Smooth muscle cell (in vitro differentiated cells): ENCODE data around the gene OR2T12. TPM values are rescaled to one million over a fixed set of nuclear protein-coding genes. Genes with fewer than 3 reads are reported as not detected.

Experiments used
- DNase-seq: peaks from one replicate; lab custom pipeline; 2025; ENCODE audit not compliant: unreplicated experiment; lab: John Stamatoyannopoulos, UW
- H2AFZ ChIP-seq: fragments of 200-600 bp; sonication (generic); 2 replicates; pipeline ENCODE4 v1.6.0; 2016; ENCODE audit warnings: antibody characterized with exemption, low read depth, mild to moderate bottlenecking
- H3F3A ChIP-seq: fragments of 200-600 bp; sonication (generic); 2 replicates; pipeline ENCODE4 v1.6.0; 2017; ENCODE audit warnings: antibody characterized with exemption, low read depth
- H3K27ac ChIP-seq: fragments of 200-600 bp; sonication (generic); 2 replicates; pipeline ENCODE4 v1.5.1; 2016; ENCODE audit warnings: low read depth, mild to moderate bottlenecking
- H3K27me3 ChIP-seq: fragments of 200-600 bp; sonication (generic); 2 replicates; pipeline ENCODE4 v1.6.1; 2016; ENCODE audit warnings: low read depth, mild to moderate bottlenecking
- H3K36me3 ChIP-seq: fragments of 200-600 bp; sonication (generic); 2 replicates; pipeline ENCODE4 v1.5.1; 2016; ENCODE audit warnings: low read depth
- H3K4me1 ChIP-seq: fragments of 200-600 bp; sonication (generic); 2 replicates; pipeline ENCODE4 v1.5.1; 2016; ENCODE audit warnings: low read depth
- H3K4me2 ChIP-seq: fragments of 200-600 bp; sonication (generic); 2 replicates; pipeline ENCODE4 v1.6.0; 2016; ENCODE audit warnings: mild to moderate bottlenecking
- H3K4me3 ChIP-seq: fragments of 200-600 bp; sonication (generic); 2 replicates; pipeline ENCODE4 v1.5.1; 2016; ENCODE audit warnings: mild to moderate bottlenecking
- H3K79me2 ChIP-seq: fragments of 200-600 bp; sonication (generic); 2 replicates; pipeline ENCODE4 v1.6.0; 2016; ENCODE audit warnings: low read depth, mild to moderate bottlenecking
- H3K9ac ChIP-seq: fragments of 200-600 bp; sonication (generic); 2 replicates; pipeline ENCODE4 v1.6.0; 2016; ENCODE audit warnings: low read depth
- H3K9me3 ChIP-seq: fragments of 200-600 bp; sonication (generic); replicated peaks from 2 replicates; pipeline ENCODE4 v1.5.1; 2016; ENCODE audit warnings: low read depth
- H4K20me1 ChIP-seq: fragments of 200-600 bp; sonication (generic); 2 replicates; pipeline ENCODE4 v1.6.0; 2016; ENCODE audit warnings: low read depth
- WGBS: methylation state at CpG from one replicate; pipeline ENCODE4 v1.1.7; 2016; ENCODE audit warnings: low lambda C conversion rate; 5-methylcytosine and 5-hydroxymethylcytosine counted together
- polyA plus RNA-seq: library from polyadenylated mRNA; unstranded; fragments of >200 nt; fragmentation: Nextera tagmentation; extraction: Ambion mirVana; gene quantifications from 2 replicates; pipeline ENCODE4 v1.2.1, GENCODE V29; 2016
- total RNA-seq: library from RNA; depleted of rRNA; stranded (reverse); fragments of >200 nt; gene quantifications from 2 replicates; pipeline ENCODE4 v1.2.3, GENCODE V29; 2014
- TF ChIP-seq, protein P1 (sequence below): fragments of 200-600 bp; sonication (generic); IDR thresholded peaks from 2 replicates; pipeline ENCODE4 v1.5.1; 2017; ENCODE audit warnings: borderline replicate concordance, mild to moderate bottlenecking, antibody characterized with exemption; ENCODE audit not compliant: insufficient read depth, poor library complexity, severe bottlenecking

OR2T12 gene, protein sequence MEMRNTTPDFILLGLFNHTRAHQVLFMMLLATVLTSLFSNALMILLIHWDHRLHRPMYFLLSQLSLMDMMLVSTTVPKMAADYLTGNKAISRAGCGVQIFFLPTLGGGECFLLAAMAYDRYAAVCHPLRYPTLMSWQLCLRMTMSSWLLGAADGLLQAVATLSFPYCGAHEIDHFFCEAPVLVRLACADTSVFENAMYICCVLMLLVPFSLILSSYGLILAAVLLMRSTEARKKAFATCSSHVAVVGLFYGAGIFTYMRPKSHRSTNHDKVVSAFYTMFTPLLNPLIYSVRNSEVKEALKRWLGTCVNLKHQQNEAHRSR
- not detected in 2 replicates for total RNA-seq
- not detected in 2 replicates for polyA plus RNA-seq

DNA sequence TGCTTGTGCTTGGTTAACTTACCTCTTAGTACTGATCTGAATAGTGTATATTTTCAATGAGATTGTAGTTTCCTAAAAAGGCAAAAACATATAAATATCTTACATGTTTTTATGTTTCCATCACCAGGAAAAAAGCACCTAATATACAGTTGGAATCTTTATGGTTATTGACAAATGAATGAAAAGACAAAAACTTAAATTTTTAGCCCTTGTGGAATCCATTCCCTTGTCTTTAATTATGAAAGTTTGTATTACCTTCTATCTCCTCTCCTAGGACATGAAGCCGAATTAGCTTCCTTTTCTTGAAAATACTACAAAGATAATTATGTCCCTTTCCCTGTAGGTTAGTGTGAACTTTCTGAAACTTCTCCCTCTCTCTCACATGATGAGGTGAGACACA is at the start of gene OR2T12:
OR2T12 (minus strand) TSS at position 101 of the 400 bp plus-strand sequence. CDS start 7,846 bp downstream, outside the sequence.
- Histone ChIP-seq H3K27ac (no peak within 1 kb of the TSS), H3K4me3 (no peak within 1 kb of the TSS), H3K4me2 (no peak within 1 kb of the TSS), H3K27me3 (no peaks in the 10 kb centered on the region), H3K4me1 (no peaks in the 10 kb centered on the region), H3K36me3 (no peaks in the 10 kb centered on the region), H3K9ac (no peak within 1 kb of the TSS), H3K79me2 (no peaks in the 10 kb centered on the region), H3K9me3 (no peaks in the 10 kb centered on the region), H4K20me1 (no peaks in the 10 kb centered on the region), H3F3A (no peaks in the 10 kb centered on the region), H2AFZ (no peak within 1 kb of the TSS)
- TF ChIP-seq, protein P1, sequence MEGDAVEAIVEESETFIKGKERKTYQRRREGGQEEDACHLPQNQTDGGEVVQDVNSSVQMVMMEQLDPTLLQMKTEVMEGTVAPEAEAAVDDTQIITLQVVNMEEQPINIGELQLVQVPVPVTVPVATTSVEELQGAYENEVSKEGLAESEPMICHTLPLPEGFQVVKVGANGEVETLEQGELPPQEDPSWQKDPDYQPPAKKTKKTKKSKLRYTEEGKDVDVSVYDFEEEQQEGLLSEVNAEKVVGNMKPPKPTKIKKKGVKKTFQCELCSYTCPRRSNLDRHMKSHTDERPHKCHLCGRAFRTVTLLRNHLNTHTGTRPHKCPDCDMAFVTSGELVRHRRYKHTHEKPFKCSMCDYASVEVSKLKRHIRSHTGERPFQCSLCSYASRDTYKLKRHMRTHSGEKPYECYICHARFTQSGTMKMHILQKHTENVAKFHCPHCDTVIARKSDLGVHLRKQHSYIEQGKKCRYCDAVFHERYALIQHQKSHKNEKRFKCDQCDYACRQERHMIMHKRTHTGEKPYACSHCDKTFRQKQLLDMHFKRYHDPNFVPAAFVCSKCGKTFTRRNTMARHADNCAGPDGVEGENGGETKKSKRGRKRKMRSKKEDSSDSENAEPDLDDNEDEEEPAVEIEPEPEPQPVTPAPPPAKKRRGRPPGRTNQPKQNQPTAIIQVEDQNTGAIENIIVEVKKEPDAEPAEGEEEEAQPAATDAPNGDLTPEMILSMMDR, result no peak
- DNase-seq, result no peak
- WGBS, result 77% methylated on average over 1 of the region's 1 CpG

DNA sequence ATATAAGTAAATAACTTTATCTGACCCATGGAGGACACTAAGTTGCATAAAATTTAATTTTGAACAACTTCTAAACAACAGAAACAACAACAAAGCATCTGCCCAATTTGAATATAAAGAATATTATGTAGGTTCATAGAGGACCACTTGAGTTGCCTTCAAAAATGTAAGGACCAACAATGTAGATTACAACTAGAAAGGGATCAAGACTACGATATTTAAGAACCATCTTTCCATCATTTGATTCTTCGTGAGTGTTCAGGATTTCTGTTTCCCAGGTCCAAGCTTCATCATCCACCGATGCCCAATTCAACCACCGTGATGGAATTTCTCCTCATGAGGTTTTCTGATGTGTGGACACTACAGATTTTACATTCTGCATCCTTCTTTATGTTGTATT is 45.3 kb upstream of the OR2T12 start, which contains the start of gene OR14C36:
OR14C36 (plus strand) TSS at position 301 of the 400 bp plus-strand sequence; CDS start at position 301, 0 bp downstream.
- H3K27me3 ChIP-seq, result no peaks in the 10 kb centered on the region
- WGBS, result 61% methylated on average over 4 of the region's 4 CpGs
- TF ChIP-seq, protein P1, result no peak
- H3F3A ChIP-seq, result no peaks in the 10 kb centered on the region
- H3K27ac ChIP-seq, result no peak within 1 kb of the TSS
- peaks cover 3% of the 10 kb centered on the region for H3K9me3 ChIP-seq
- H3K4me3 ChIP-seq, result no peak within 1 kb of the TSS
- no peaks in the 10 kb centered on the region for H3K79me2 ChIP-seq
- H3K36me3 ChIP-seq, result no peaks in the 10 kb centered on the region
- H3K4me1 ChIP-seq, result no peaks in the 10 kb centered on the region
- no peaks in the 10 kb centered on the region for H4K20me1 ChIP-seq
- H3K9ac ChIP-seq, result no peak within 1 kb of the TSS
- no peak for DNase-seq
- no peak within 1 kb of the TSS for H3K4me2 ChIP-seq
- no peak within 1 kb of the TSS for H2AFZ ChIP-seq

DNA sequence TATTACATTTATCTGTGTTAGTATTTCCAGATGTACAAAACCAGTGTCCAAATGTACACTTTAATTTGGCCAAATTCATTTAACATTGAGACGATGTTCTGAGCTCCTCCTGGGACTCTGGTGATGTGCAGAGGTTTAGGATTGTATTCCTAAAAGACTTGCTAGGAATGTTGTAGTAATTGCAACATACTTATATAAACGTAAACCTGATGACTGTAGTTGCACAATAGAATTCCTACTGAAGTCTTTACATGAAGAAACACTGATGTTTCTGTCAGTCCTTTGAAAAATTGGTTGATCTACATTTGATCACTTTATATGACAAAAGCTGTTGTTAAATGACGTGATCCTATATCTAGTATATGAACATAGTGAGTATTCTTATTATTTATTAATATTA is 40.2 kb upstream of the OR2T12 start:
- H3K4me2 ChIP-seq, result no peak overlapping the region
- H3F3A ChIP-seq, result no peaks in the 10 kb centered on the region
- H3K4me3 ChIP-seq, result no peak overlapping the region
- TF ChIP-seq, protein P1, result no peak
- H3K4me1 ChIP-seq, result no peaks in the 10 kb centered on the region
- no peak overlapping the region for H3K27ac ChIP-seq
- DNase-seq, result no peak
- H2AFZ ChIP-seq, result no peak overlapping the region
- H3K27me3 ChIP-seq, result no peaks in the 10 kb centered on the region
- H3K79me2 ChIP-seq, result no peaks in the 10 kb centered on the region
- no peak overlapping the region for H3K9ac ChIP-seq
- no peaks in the 10 kb centered on the region for H3K36me3 ChIP-seq
- WGBS, result 35% methylated on average over 3 of the region's 3 CpGs
- H4K20me1 ChIP-seq, result no peaks in the 10 kb centered on the region
- H3K9me3 ChIP-seq, result peaks cover 4% of the 10 kb centered on the region

DNA sequence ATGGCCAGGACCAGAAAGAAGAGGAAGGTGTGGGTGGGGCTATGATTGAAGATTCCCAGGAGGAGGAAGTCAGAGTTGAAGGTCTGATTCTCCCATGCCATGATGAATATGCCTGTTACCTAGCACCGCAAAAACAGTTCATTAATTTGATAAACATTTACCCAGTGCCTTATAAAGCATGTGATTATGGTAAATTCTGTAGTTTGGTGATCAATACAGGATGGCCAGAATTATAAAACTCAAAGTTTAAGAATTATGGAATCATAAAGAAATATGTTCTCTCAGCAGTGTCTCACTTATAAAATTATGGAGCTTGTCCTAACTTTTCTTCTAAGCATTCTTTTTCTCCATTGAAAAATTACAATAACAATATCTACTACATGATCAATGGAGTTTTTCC is 21.2 kb upstream of the OR2T12 start, which contains the start of gene OR2M7:
OR2M7 (minus strand) TSS at position 101 of the 400 bp plus-strand sequence; CDS start at position 101, 0 bp downstream.
- H3K4me3 ChIP-seq, result no peak within 1 kb of the TSS

More for the DNA sequence above, 21.2 kb upstream of the OR2T12 start, which contains the start of gene OR2M7:
- 76% methylated on average over 1 of the region's 1 CpG for WGBS
- H2AFZ ChIP-seq, result no peak within 1 kb of the TSS
- TF ChIP-seq, protein P1, result no peak
- peaks cover 5% of the 10 kb centered on the region for H3K9me3 ChIP-seq
- no peaks in the 10 kb centered on the region for H4K20me1 ChIP-seq
- H3K9ac ChIP-seq, result no peak within 1 kb of the TSS
- no peaks in the 10 kb centered on the region for H3K36me3 ChIP-seq
- H3K27me3 ChIP-seq, result no peaks in the 10 kb centered on the region
- no peak within 1 kb of the TSS for H3K4me2 ChIP-seq
- H3K79me2 ChIP-seq, result no peaks in the 10 kb centered on the region
- no peak within 1 kb of the TSS for H3K27ac ChIP-seq
- DNase-seq, result no peak
- H3F3A ChIP-seq, result no peaks in the 10 kb centered on the region
- no peaks in the 10 kb centered on the region for H3K4me1 ChIP-seq
